Suprapubic skin (tissue), 4 donors: Measurements from ENCODE around the gene ACAP3.

ENCODE experiments used
- CTCF ChIP-seq, 2 donors: fragments of 200-600 bp in 1 of 2; fragments of 450-650 bp in 1 of 2; sonication (generic) in 1 of 2; IDR thresholded peaks; one replicate each; pipeline ENCODE4 v1.5.1; 2016 to 2019; ENCODE audit warnings: antibody characterized with exemption in 2 of 2, mild to moderate bottlenecking in 1 of 2, moderate library complexity in 1 of 2
- POLR2A ChIP-seq, 2 donors: fragments of 450-650 bp; IDR thresholded peaks; one replicate each; pipeline ENCODE4 v1.6.1; 2017; ENCODE audit warnings: antibody characterized with exemption in 2 of 2, mild to moderate bottlenecking in 2 of 2, moderate library complexity in 2 of 2
- POLR2AphosphoS5 ChIP-seq, 3 donors: sonication (generic); formaldehyde crosslinking; IDR thresholded peaks; one replicate each; pipeline ENCODE4 v1.6.1; 2017; ENCODE audit warnings: antibody characterized with exemption in 3 of 3

DNA sequence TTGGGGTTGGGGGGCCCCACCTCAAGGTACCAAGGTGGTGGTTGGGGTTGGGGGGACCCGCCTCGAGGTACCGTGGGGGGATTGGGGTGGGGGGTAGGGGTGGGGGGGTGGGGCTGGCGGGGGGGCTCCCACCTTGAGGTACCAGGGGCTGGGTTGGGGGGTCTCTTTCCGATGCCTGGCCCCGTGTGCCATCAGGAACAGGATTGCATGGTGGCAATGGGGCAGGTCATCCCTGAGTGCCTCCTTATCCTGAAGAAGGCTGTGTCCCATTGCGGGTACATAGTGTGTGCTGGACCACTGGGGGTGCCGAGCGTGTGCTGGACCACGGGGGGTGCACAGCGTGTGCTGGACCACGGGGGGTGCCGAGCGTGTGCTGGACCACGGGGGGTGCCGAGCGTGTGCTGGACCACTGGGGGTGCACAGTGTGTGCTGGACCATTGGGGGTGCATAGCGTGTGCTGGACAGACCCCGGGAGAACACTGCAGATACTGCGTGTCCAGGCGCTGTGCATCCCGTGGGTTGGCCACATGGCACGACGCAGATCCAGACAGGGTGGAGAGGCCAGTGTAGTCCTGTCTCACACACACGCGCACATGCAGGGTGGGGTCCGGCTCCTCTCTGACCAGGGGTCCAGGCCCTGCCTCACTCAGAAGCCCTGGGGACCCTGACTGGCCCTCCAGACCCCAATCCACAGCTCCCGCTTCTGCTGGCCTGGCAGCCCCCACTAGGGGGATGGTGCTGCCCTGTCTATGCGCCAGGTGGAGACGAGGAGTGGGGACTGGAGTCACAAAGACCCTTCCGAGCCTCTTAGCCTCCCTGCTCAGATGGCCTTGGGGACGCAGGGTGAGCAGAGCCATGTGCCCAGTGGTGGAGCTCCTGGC lies 23.3 kb downstream of the ACAP3 start:
- TF ChIP-seq CTCF (IDR thresholded peaks at IDR 0.05): no peak
- no peak for TF ChIP-seq POLR2A (IDR thresholded peaks at IDR 0.05)
- no peak for TF ChIP-seq POLR2AphosphoS5 (IDR thresholded peaks at IDR 0.05)
